GM21529 (cell line): ENCODE data around the gene SLC43A2.
A peak's percentile ranks its signal among the peaks of the same experiment; 100 is the strongest.
"Not testable (repeated sequence)": the region's sequence is repeated elsewhere in the genome, so short reads cannot be mapped to it uniquely, and the experiment has no call there.

ENCODE experiments used
- ATAC-seq: cut with Tn5 transposase; IDR thresholded peaks from one replicate; pipeline ENCODE4 v1.9.1; 2021; ENCODE audit not compliant: unreplicated experiment

The SLC43A2 gene

GRCh38 chr17:1563471-1563785 lies 65.2 kb downstream of the SLC43A2 start:
- ATAC-seq = not testable (repeated sequence)

- peak; percentile 34 for ATAC-seq
Measured at GRCh38 chr17:1562176-1562643, 66.4 kb downstream of the SLC43A2 start.

- ATAC-seq = peak; percentile 39
Measured at GRCh38 chr17:1561420-1562175, 67.0 kb downstream of the SLC43A2 start.

- no peak for ATAC-seq
Measured at GRCh38 chr17:1560858-1561355, 67.7 kb downstream of the SLC43A2 start.

GRCh38 chr17:1560101-1560857 lies 68.4 kb downstream of the SLC43A2 start:
- ATAC-seq = no peak

GRCh38 chr17:1559047-1560043 lies 69.3 kb downstream of the SLC43A2 start:
- no peak for ATAC-seq

GRCh38 chr17:1558401-1558800 lies 70.2 kb downstream of the SLC43A2 start:
- ATAC-seq = no peak

GRCh38 chr17:1557355-1558095 lies 71.1 kb downstream of the SLC43A2 start:
- ATAC-seq = no peak

GRCh38 chr17:1555651-1556471 lies 72.8 kb downstream of the SLC43A2 start:
- peak; percentile 40 for ATAC-seq

GRCh38 chr17:1554751-1555540 lies 73.7 kb downstream of the SLC43A2 start:
- ATAC-seq = no peak

- no peak for ATAC-seq
Measured at GRCh38 chr17:1553354-1554266, 75.0 kb downstream of the SLC43A2 start.

- no peak for ATAC-seq
Measured at GRCh38 chr17:1552932-1553331, 75.7 kb downstream of the SLC43A2 start.

- no peak for ATAC-seq
Measured at GRCh38 chr17:1551741-1552140, 76.9 kb downstream of the SLC43A2 start.

- ATAC-seq = no peak
Measured at GRCh38 chr17:1548032-1548431, 80.6 kb downstream of the SLC43A2 start.

GRCh38 chr17:1546292-1546922 lies 82.2 kb downstream of the SLC43A2 start:
- no peak for ATAC-seq

- ATAC-seq = no peak
Measured at GRCh38 chr17:1545618-1546017, 83.0 kb downstream of the SLC43A2 start.

GRCh38 chr17:1542316-1542715 lies 86.3 kb downstream of the SLC43A2 start:
- no peak for ATAC-seq
